Heart left ventricle (tissue), 16 donors: ENCODE measurements around the gene FTL. TPM values are rescaled to one million over a fixed set of nuclear protein-coding genes. Genes with fewer than 3 reads are reported as not detected.
"Not testable (repeated sequence)": the region's sequence is repeated elsewhere in the genome, so short reads cannot be mapped to it uniquely, and the experiment has no call there.

Source experiments
- ATAC-seq, 4 donors: fragments of 200-7000 bp; cut with Tn5 transposase; one replicate each; pipeline ENCODE4 v1.9.1; 2020 to 2022; ENCODE audit warnings: moderate library complexity in 4 of 4, mild to moderate bottlenecking in 3 of 4, moderate number of reproducible peaks in 1 of 4
- DNase-seq, 5 donors: peaks; one replicate each; pipeline ENCODE4 v3.0.0-alpha.2; 2020
- H3K27ac ChIP-seq, 12 donors: fragments of 200-600 bp; sonication (generic) in 4 of 12; one replicate each; pipeline versions ENCODE4 v1.5.0 to v1.8.0; 2016 to 2022; ENCODE audit warnings: mild to moderate bottlenecking in 2 of 12
- H3K27me3 ChIP-seq, 9 donors: fragments of 200-600 bp; sonication (generic) in 2 of 9; one replicate each; pipeline versions ENCODE4 v1.5.1 to v1.8.0; 2016 to 2022; ENCODE audit warnings: mild to moderate bottlenecking in 3 of 9
- H3K36me3 ChIP-seq, 9 donors: fragments of 200-600 bp; sonication (generic) in 2 of 9; one replicate each; pipeline versions ENCODE4 v1.5.0 to v1.8.0; 2018 to 2022; ENCODE audit warnings: mild to moderate bottlenecking in 2 of 9
- H3K4me1 ChIP-seq, 12 donors: fragments of 200-600 bp; sonication (generic) in 4 of 12; one replicate each; pipeline versions ENCODE4 v1.5.0 to v1.8.0; 2016 to 2022; ENCODE audit warnings: mild to moderate bottlenecking in 3 of 12
- H3K4me3 ChIP-seq, 12 donors: fragments of 200-600 bp; sonication (generic) in 4 of 12; one replicate each; pipeline versions ENCODE4 v1.5.0 to v1.8.0; 2017 to 2022; ENCODE audit warnings: mild to moderate bottlenecking in 9 of 12, moderate library complexity in 4 of 12
- H3K9me3 ChIP-seq, 12 donors: fragments of 200-600 bp; sonication (generic) in 4 of 12; one replicate each; pipeline versions ENCODE4 v1.5.0 to v1.8.0; 2016 to 2022; ENCODE audit warnings: mild to moderate bottlenecking in 1 of 12
- POLR2A ChIP-seq, 2 donors: fragments of 450-650 bp; IDR thresholded peaks; one replicate each; pipeline ENCODE4 v1.6.1; 2017; ENCODE audit warnings: antibody characterized with exemption in 2 of 2, mild to moderate bottlenecking in 2 of 2, moderate library complexity in 2 of 2
- WGBS, 4 donors: extraction: QIAGEN DNeasy Blood & Tissue Kit in 2 of 4; methylation state at CpG; one replicate each; pipeline versions ENCODE4 v1.1.5 to v1.1.7; 2013 to 2018; 5-methylcytosine and 5-hydroxymethylcytosine counted together
- intact Hi-C, 10 donors: fragments of 100-400 bp; cut with DNase I; formaldehyde crosslinking; loops; one replicate each; pipeline versions ENCODE4 v1.11.1 to v1.14.2; 2022
- polyA plus RNA-seq, 2 donors: library from polyadenylated mRNA; stranded (reverse); fragments of 200-250 nt; gene quantifications; one replicate each; pipeline ENCODE4 v1.2.3, GENCODE V29; 2013
- total RNA-seq, 9 donors: library from RNA; depleted of rRNA in 2 of 9; stranded (reverse); fragments of >200 nt in 2 of 9; fragmentation: NEBNext Ultra II Directional in 3 of 9; extraction: Animal tissue kit (Norgen Biotek cat#: 25700) in 3 of 9; gene quantifications; one replicate each; pipeline versions ENCODE4 v1.1.0 to v1.2.4, GENCODE V29; 2016 to 2023
- TF ChIP-seq, protein P1 (sequence below), 12 donors: fragments of 200-600 bp; sonication (generic) in 4 of 12; IDR thresholded peaks; one replicate each; pipeline versions ENCODE4 v1.5.0 to v1.8.0; 2018 to 2022; ENCODE audit warnings: antibody characterized with exemption in 12 of 12, mild to moderate bottlenecking in 5 of 12
- donor health status: ischemic (EF 13 %, LVEDD 7.1; RV severe dilation, severe dysfunction).
- donor health status: healthy with polysubstance abuse.
- donor health status: DM: no; HTN: yes; CAD: no.
- donor health status: DM: no; HTN: no; CAD: no.
- donor health status: ischemic (EF 25% LVEDD 6.9; RV normal size, moderate dysfunction).
- donor health status: ischemic (EF 25% LVEDD 5.7; RV mildly dilated, moderate dysfunction).
- donor health status: healthy.
- donor health status: DM: yes; HTN: yes; CAD: no.
- donor health status: ischemic (EF 35%, LVEDD 5.7; RV mildly dilated, moderate dysfunction).
- donor health status: nonischemic (EF 11% LVEDD 7.7; RV severe dilation, severe dysfunction).
- donor health status: DM: yes; HTN: yes; CAD: no.
- donor health status: PGD.
- donor health status: ischemic (EF 29% LVEDD 5.4; RV normal size, mild dysfunction).
- donor health status: nonischemic (EF 23%, LVEDD 6.1; RV moderate dilation, normal function).

The FTL gene
- total and polyA plus RNA-seq, 11 donors: 484 to 6,770 (median 857) TPM

DNA sequence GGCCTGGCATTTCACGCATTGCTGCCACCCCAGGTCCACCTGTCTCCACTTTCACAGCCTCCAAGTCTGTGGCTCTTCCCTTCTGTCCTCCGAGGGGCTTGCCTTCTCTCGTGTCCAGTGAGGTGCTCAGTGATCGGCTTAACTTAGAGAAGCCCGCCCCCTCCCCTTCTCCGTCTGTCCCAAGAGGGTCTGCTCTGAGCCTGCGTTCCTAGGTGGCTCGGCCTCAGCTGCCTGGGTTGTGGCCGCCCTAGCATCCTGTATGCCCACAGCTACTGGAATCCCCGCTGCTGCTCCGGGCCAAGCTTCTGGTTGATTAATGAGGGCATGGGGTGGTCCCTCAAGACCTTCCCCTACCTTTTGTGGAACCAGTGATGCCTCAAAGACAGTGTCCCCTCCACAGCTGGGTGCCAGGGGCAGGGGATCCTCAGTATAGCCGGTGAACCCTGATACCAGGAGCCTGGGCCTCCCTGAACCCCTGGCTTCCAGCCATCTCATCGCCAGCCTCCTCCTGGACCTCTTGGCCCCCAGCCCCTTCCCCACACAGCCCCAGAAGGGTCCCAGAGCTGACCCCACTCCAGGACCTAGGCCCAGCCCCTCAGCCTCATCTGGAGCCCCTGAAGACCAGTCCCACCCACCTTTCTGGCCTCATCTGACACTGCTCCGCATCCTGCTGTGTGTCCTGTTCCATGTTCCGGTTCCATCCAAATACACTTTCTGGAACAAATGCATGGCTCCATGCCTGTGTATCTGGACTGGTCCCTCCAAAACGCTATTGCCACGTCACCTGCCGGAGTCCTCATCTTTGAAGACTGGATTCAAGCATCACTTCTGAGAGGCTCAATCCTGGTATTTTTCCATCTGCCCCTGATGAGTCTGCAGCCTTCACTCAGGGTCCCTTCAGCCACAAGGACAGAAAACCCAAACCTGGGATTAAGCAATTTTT, 42.3 kb upstream of the FTL start:
- WGBS, 4 donors: 82 to 91% (median 87%) methylated on average over 16 to 18 of the region's 18 CpGs
- peak in 2 of 4 donors; percentile 1 to 10 for ATAC-seq
- DNase-seq: no peak

DNA sequence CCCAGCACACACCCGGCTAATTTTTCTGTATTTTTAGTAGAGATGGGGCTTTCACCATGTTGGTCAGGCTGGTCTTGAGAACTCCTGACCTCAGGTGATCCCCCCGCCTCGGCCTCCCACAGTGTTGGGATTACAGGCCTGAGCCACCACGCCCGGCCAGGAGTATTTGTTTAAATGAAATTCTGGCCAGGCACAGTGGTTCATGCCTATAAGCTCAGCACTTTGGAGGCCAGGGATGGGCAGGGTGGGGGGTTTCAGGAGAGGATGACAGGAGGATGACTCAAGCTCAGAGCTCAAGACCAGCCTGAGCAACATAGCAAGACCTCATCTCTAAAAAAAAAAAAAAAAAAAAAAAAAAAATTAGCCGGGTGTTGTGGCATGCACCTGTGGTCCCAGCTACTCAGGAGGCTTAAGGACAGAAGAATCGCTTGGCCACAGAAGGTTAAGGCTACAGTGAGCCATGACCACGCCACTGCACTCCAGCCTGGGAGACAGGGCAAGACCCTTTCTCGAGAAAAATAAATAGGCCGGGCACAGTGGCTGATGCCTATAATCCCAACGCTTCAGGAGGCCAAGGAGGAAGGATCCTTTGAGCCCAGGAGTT, 39.8 kb upstream of the FTL start:
- WGBS, 4 donors: 87 to 93% (median 90%) methylated on average over 11 of the region's 11 CpGs
- Histone ChIP-seq H3K9me3 (no peaks in the 10 kb centered on the region), H3K27ac (no peak overlapping the region), H3K4me1 (peaks cover 0 to 10% (median 6%) of the 10 kb centered on the region in 12 donors), H3K4me3 (no peak overlapping the region), H3K27me3 (no peaks in the 10 kb centered on the region), H3K36me3 (peaks cover 0 to 29% (median 26%) of the 10 kb centered on the region in 9 donors)
- TF ChIP-seq, protein P1, sequence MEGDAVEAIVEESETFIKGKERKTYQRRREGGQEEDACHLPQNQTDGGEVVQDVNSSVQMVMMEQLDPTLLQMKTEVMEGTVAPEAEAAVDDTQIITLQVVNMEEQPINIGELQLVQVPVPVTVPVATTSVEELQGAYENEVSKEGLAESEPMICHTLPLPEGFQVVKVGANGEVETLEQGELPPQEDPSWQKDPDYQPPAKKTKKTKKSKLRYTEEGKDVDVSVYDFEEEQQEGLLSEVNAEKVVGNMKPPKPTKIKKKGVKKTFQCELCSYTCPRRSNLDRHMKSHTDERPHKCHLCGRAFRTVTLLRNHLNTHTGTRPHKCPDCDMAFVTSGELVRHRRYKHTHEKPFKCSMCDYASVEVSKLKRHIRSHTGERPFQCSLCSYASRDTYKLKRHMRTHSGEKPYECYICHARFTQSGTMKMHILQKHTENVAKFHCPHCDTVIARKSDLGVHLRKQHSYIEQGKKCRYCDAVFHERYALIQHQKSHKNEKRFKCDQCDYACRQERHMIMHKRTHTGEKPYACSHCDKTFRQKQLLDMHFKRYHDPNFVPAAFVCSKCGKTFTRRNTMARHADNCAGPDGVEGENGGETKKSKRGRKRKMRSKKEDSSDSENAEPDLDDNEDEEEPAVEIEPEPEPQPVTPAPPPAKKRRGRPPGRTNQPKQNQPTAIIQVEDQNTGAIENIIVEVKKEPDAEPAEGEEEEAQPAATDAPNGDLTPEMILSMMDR (IDR thresholded peaks at IDR 0.05): no peak
- no peak for TF ChIP-seq POLR2A (IDR thresholded peaks at IDR 0.05)
- DNase-seq: no peak
- intact Hi-C loops: no loop called here
- ATAC-seq: peak in 1 of 4 donors; percentile 10

More for the DNA sequence above, 42.3 kb upstream of the FTL start:
- Histone ChIP-seq H3K9me3 (no peaks in the 10 kb centered on the region), H3K36me3 (peaks cover 0 to 55% (median 49%) of the 10 kb centered on the region in 9 donors), H3K27me3 (no peaks in the 10 kb centered on the region), H3K4me3 (no peak overlapping the region), H3K27ac (no peak overlapping the region), H3K4me1 (peaks cover 0 to 10% (median 6%) of the 10 kb centered on the region in 12 donors)
- intact Hi-C loops: no loop called here
- no peak for TF ChIP-seq POLR2A (IDR thresholded peaks at IDR 0.05)
- TF ChIP-seq, protein P1 (IDR thresholded peaks at IDR 0.05): no peak

DNA sequence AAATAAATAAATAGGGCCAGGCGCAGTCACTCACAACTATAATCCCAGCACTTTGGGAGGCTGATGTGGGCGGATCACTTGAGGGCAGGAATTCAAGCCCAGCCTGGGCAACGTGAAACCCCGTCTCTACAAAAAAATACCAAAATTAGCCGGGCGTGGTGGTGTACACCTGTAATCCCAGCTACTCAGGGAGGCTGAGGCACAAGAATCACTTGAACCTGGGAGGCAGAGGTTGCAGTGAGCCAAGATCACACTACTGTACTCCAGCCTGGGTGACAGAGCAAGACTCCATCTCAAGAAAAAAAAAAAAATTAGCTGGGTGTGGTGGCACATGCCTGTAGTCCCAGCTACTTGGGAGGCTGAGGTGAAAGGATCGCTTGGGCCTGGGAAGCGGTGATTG, 39.2 kb upstream of the FTL start:
- DNase-seq, H3K9me3 ChIP-seq, intact Hi-C loops, ATAC-seq, H3K27ac ChIP-seq, H3K27me3 ChIP-seq, H3K4me3 ChIP-seq: not testable (repeated sequence)
- Histone ChIP-seq H3K36me3 (peaks cover 0 to 24% (median 21%) of the 10 kb centered on the region in 9 donors), H3K4me1 (peaks cover 0 to 10% (median 6%) of the 10 kb centered on the region in 12 donors)
- 82 to 91% (median 86%) methylated on average over 8 of the region's 8 CpGs for WGBS, 4 donors

DNA sequence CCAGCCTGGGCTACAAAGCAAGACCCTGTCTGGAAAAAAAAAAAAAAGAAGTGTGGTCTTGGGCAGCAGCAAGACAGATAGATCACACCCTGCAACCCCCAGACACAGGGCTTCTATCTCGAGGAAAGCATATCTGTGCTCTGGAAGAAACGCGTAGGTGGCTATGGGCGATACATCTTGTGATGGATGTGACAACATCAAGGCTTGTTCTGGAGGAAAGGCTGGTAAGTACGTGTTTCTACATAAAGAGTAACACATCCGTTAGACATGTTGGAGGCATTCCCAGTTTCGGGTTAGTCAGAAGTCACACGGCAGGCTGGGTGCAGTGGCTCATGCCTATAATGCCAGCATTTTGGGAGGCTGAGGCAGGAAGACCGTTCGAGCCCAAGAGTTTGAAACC, 38.2 kb upstream of the FTL start:
- DNase-seq: peak in 1 of 5 donors; percentile 44

DNA sequence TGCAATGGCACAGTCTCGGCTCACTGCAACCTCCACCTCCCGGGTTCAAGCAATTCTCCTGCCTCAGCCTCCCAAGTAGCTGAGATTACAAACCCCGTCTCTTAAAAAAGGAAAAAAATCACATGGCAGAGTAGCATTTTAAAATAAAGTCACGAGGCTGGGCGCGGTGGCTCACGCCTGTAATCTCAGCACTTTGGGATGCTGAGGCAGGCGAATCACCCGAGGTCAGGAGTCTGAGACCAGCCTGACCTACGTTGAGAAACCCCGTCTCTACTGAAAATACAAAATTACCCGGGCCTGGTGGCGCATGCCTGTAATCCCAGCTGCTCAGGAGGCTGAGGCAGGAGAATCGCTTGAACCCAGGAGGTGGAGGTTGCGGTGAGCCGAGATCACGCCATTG, 37.4 kb upstream of the FTL start:
- Histone ChIP-seq H3K4me1 (peaks cover 0 to 10% (median 6%) of the 10 kb centered on the region in 12 donors), H3K27ac (peak overlapping the region in 1 of 12 donors; percentile 46)
- 85 to 91% (median 90%) methylated on average over 17 of the region's 17 CpGs for WGBS, 4 donors
- intact Hi-C loops, H3K27me3 ChIP-seq, H3K4me3 ChIP-seq, ATAC-seq, H3K36me3 ChIP-seq, H3K9me3 ChIP-seq, DNase-seq: not testable (repeated sequence)

More for the DNA sequence above, 38.2 kb upstream of the FTL start:
- H3K9me3 ChIP-seq: no peaks in the 10 kb centered on the region
- TF ChIP-seq, protein P1 (IDR thresholded peaks at IDR 0.05): no peak
- no peak for TF ChIP-seq POLR2A (IDR thresholded peaks at IDR 0.05)
- peak in 3 of 4 donors; percentile 44 to 63 (median 56) for ATAC-seq
- 12 to 20% (median 18%) methylated on average over 10 of the region's 10 CpGs for WGBS, 4 donors
- peak overlapping the region in 1 of 12 donors; percentile 46 for H3K27ac ChIP-seq
- intact Hi-C loops: no loop called here
- H3K27me3 ChIP-seq: no peaks in the 10 kb centered on the region
- peaks cover 0 to 14% (median 11%) of the 10 kb centered on the region in 9 donors for H3K36me3 ChIP-seq
- H3K4me3 ChIP-seq: peak overlapping the region in 1 of 12 donors; percentile 2
- peaks cover 0 to 10% (median 6%) of the 10 kb centered on the region in 12 donors for H3K4me1 ChIP-seq
